D341Med (cell line): Measurements from ENCODE around the gene PHLDA2.

ENCODE experiments used
- DNase-seq: peaks from one replicate; pipeline ENCODE4 v3.0.0; 2012; ENCODE audit warnings: low spot score

PHLDA2 gene

GRCh38 chr11:2929950-2930703, 907 bp upstream of the PHLDA2 start:
- DNase-seq: peak; percentile 69

GRCh38 chr11:2929531-2929949, 320 bp upstream of the PHLDA2 start:
- no peak for DNase-seq

GRCh38 chr11:2927851-2928604, 1.2 kb downstream of the PHLDA2 start:
- no peak for DNase-seq

GRCh38 chr11:2927121-2927800, 2.0 kb downstream of the PHLDA2 start:
- DNase-seq: no peak

- no peak for DNase-seq
Observed at GRCh38 chr11:2926611-2927051, 2.6 kb downstream of the PHLDA2 start.

GRCh38 chr11:2924821-2925675, 4.2 kb downstream of the PHLDA2 start:
- DNase-seq: no peak

GRCh38 chr11:2924381-2924780, 4.8 kb downstream of the PHLDA2 start:
- DNase-seq: no peak

- no peak for DNase-seq
Observed at GRCh38 chr11:2923446-2924375, 5.5 kb downstream of the PHLDA2 start.

GRCh38 chr11:2922655-2923054, 6.6 kb downstream of the PHLDA2 start:
- no peak for DNase-seq

- DNase-seq: no peak
Observed at GRCh38 chr11:2921742-2922493, 7.3 kb downstream of the PHLDA2 start.

GRCh38 chr11:2921261-2921660, 8.0 kb downstream of the PHLDA2 start:
- no peak for DNase-seq

- no peak for DNase-seq
Observed at GRCh38 chr11:2920343-2920742, 8.9 kb downstream of the PHLDA2 start.

GRCh38 chr11:2919837-2920236, 9.4 kb downstream of the PHLDA2 start:
- DNase-seq: no peak

GRCh38 chr11:2919188-2919587, 10.0 kb downstream of the PHLDA2 start:
- DNase-seq: no peak

- DNase-seq: no peak
Observed at GRCh38 chr11:2917842-2918490, 11.3 kb downstream of the PHLDA2 start.

- DNase-seq: no peak
Observed at GRCh38 chr11:2916892-2917645, 12.2 kb downstream of the PHLDA2 start.

GRCh38 chr11:2916114-2916891, 12.9 kb downstream of the PHLDA2 start:
- no peak for DNase-seq

- DNase-seq: no peak
Observed at GRCh38 chr11:2915473-2915872, 13.7 kb downstream of the PHLDA2 start.
